ENCODE measurements around the gene HCK.
"Not testable (repeated sequence)": the region's sequence is repeated elsewhere in the genome, so short reads cannot be mapped to it uniquely, and the experiment has no call there.

The HCK gene

DNA sequence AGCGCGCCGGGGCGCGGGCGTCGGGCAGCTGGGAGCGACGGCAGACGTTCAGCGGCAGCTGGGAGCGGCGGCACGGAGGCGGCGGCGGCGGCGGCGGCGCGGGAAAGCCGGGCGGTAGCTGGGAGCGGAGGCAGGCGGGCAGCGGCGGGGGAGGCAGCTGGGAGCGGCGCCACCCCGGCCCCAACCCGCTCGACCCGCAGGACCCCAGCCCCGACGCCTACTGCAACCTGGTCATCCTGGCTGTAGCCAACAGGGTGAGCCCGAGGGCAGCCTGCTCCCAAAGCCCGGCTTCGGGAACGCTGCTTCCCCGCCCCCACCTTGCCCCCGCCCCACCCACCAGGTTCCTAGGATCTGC lies 32.9 kb upstream of the HCK start:
- Mint-ChIP-seq H3K27ac (no peak overlapping the region), H3K4me3 (peak overlapping the region; percentile 72), H3K4me1 (ENCODE audit: low read depth) (peaks cover 23% of the 10 kb centered on the region), H3K36me3 (ENCODE audit: low read depth) (no peaks in the 10 kb centered on the region), H3K9me3 (no peaks in the 10 kb centered on the region), H3K27me3 (peaks cover 79% of the 10 kb centered on the region)

DNA sequence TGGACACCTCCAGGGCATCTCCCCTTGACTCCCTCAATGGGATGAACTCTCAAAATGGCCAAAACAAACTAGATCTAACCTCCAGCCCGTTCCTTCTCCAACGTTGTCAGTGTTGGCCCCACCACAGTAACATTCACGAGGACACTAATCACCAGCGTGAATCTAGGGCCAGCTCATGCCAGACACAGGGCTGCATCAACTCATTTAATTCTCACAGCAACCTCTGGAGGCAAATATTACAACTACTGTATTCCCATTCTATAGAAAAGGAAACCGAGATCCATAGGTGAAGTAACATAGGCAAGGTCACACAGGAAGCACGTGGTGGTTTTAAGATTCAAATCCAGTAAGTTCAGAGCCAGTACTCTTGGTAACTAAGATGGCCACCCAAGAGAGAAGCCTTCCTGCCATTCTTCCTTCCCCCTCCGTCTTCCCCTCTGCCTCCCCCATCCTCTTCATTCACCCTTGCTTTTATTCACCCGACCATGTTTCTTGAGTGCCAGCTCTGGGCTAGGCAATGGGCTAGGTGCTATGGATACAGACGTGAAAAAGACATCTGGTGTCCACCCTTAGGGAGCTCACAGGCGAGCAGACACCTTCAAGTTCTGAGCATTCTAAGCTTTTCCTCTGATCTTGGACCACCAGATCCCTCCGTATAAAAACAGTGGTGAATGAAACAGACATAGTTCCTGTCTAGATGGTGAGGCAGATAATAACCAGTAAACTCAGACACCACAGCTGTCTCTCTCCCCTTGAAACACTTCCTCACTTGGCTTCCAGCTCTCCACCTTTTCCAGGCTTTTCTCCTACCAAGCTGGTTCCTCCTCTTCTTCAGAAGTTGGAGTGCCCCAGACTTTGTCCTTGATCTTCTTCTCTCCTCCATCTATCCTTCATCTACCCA lies 32.2 kb upstream of the HCK start:
- Mint-ChIP-seq H3K36me3 (ENCODE audit: low read depth) (no peaks in the 10 kb centered on the region), H3K27me3 (peaks cover 80% of the 10 kb centered on the region), H3K4me3 (peak overlapping the region; percentile 72), H3K9me3 (no peaks in the 10 kb centered on the region), H3K27ac (no peak overlapping the region), H3K4me1 (ENCODE audit: low read depth) (peaks cover 23% of the 10 kb centered on the region)

DNA sequence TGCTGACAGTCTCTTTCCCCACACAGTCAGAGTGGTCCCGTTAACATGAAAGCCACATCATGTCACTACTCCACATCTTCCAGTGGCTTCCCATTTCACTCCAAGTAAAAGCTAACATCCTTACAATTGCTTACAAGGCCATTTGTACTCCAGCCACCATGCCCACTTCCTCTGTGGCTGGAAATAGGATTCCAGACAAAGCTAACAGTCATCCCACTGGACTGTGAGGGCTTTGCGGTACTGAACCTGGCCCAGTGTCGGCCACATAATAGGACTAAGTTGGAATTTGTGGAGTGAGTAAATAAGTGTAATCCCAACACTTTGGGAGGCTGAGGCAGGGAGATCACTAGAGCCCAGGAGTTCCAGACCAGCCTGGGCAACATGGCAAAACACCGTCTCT lies 31.0 kb upstream of the HCK start:
- peaks cover 23% of the 10 kb centered on the region for H3K4me1 Mint-ChIP-seq (ENCODE audit: low read depth)

DNA sequence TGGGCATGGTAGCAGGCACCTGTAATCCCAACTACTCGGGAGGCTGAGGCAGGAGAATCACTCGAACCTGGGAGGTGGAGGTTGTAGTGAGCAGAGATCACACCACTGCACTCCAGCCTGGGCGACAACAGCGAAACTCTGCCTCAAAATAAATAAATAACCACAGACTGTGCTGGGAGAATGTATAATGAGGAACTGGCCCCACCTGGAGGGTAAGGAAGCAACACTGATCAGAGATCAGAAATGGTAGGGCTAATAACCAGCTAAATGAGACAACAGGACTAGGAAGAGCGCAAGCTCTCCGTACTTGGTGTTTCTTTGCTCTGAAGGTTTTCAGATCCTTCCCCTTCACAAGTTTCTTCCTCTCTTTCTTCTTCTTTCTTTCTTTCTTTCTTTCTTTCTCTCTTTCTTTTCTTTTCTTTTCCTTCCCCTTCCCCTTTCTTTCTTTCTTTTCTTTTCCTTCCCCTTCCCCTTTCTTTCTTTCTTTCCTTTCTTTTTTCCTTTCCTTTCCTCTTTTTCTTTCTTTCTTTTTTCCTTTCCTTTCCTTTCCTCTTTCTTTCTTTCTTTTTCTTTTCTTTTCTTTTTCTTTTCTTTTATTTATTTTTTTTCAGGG lies 27.3 kb upstream of the HCK start:
- Mint-ChIP-seq H3K36me3 (ENCODE audit: low read depth) (no peaks in the 10 kb centered on the region), H3K9me3 (no peaks in the 10 kb centered on the region), H3K27ac (no peak overlapping the region), H3K4me3 (no peak overlapping the region), H3K4me1 (ENCODE audit: low read depth) (peaks cover 7% of the 10 kb centered on the region), H3K27me3 (peaks cover 47% of the 10 kb centered on the region)

More for the DNA sequence above, 31.0 kb upstream of the HCK start:
- Mint-ChIP-seq H3K36me3 (ENCODE audit: low read depth) (no peaks in the 10 kb centered on the region), H3K27ac (no peak overlapping the region), H3K27me3 (peaks cover 73% of the 10 kb centered on the region), H3K9me3 (no peaks in the 10 kb centered on the region), H3K4me3 (no peak overlapping the region)

DNA sequence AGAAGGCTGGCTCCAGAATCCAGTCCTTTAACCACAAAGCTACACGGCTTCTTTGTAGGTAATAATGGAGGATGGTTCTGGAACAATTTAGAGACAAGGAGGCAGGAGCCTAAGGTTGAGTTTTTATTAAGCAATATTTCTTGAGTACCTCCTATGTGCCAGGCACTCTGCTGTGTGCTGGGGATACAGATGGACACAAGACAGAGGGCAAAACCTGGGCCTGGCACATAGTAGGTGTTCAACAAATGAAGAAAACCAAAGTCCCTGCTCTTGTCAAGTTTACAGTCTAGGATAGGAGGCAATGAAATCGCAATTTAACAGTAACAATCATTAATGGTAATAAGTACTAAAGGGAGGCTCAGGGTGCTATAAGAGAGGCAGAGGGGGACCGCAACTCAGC lies 24.4 kb upstream of the HCK start:
- no peak overlapping the region for H3K4me3 Mint-ChIP-seq
- H3K27me3 Mint-ChIP-seq, result peaks cover 18% of the 10 kb centered on the region
- H3K27ac Mint-ChIP-seq, result no peak overlapping the region
- H3K36me3 Mint-ChIP-seq (ENCODE audit: low read depth), result no peaks in the 10 kb centered on the region
- H3K9me3 Mint-ChIP-seq, result no peaks in the 10 kb centered on the region
- no peaks in the 10 kb centered on the region for H3K4me1 Mint-ChIP-seq (ENCODE audit: low read depth)

DNA sequence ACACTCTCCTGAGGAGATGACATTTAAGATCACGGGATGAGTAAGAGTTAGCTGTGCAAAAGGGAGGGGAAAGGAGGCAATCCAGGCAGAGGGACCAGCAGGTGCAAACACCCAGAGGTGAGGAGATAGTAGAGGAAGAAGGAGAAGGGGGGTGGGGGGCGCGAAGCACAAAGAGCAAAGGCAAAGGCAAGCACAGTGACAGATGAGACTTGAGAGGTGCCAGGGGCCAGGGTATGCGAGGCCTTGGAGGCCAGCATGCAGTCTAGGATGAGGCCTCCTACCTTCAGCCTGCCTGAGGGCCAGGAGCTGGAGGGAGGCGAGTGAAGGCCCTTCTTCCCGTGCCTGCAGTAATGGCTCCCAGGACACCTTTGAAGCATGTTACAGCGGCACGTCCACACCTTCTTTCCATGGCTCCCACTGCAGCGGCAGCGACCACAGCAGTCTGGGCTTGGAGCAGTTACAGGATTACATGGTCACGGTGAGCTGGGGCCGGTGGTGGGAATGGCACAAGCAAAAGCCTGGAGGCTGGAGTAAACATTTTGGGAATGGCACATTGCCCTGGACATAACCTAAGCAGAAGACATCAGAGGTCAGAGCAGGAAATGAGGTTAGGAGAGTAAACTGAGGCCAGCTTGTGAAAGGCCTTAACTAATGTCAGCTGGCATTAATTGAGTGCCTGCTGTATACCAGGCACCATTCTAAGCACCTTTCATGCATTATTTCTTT lies 23.2 kb upstream of the HCK start:
- no peaks in the 10 kb centered on the region for H3K36me3 Mint-ChIP-seq (ENCODE audit: low read depth)
- H3K4me3 Mint-ChIP-seq, result no peak overlapping the region
- no peaks in the 10 kb centered on the region for H3K4me1 Mint-ChIP-seq (ENCODE audit: low read depth)
- H3K27me3 Mint-ChIP-seq, result peaks cover 14% of the 10 kb centered on the region
- no peaks in the 10 kb centered on the region for H3K9me3 Mint-ChIP-seq
- H3K27ac Mint-ChIP-seq, result no peak overlapping the region

DNA sequence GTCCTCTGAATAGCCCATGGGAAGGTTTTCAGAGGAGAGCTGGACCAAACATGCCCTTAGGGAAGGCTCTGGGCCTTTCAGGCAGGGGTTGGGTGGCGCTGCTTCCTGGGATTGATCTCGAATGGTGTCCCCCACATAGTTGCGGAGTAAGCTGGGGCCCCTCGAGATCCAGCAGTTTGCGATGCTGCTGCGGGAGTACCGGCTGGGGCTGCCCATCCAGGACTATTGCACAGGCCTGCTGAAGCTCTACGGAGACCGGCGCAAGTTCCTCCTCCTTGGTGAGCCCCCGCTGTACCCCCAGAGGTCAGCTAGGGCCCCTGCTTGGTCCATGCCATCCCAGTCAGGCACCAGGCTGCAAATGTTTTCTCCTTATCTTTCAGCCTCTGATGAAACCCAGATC lies 22.5 kb upstream of the HCK start:
- no peak overlapping the region for H3K4me3 Mint-ChIP-seq
- no peaks in the 10 kb centered on the region for H3K4me1 Mint-ChIP-seq (ENCODE audit: low read depth)
- no peak overlapping the region for H3K27ac Mint-ChIP-seq
- no peaks in the 10 kb centered on the region for H3K9me3 Mint-ChIP-seq
- peaks cover 10% of the 10 kb centered on the region for H3K27me3 Mint-ChIP-seq
- H3K36me3 Mint-ChIP-seq (ENCODE audit: low read depth), result no peaks in the 10 kb centered on the region

DNA sequence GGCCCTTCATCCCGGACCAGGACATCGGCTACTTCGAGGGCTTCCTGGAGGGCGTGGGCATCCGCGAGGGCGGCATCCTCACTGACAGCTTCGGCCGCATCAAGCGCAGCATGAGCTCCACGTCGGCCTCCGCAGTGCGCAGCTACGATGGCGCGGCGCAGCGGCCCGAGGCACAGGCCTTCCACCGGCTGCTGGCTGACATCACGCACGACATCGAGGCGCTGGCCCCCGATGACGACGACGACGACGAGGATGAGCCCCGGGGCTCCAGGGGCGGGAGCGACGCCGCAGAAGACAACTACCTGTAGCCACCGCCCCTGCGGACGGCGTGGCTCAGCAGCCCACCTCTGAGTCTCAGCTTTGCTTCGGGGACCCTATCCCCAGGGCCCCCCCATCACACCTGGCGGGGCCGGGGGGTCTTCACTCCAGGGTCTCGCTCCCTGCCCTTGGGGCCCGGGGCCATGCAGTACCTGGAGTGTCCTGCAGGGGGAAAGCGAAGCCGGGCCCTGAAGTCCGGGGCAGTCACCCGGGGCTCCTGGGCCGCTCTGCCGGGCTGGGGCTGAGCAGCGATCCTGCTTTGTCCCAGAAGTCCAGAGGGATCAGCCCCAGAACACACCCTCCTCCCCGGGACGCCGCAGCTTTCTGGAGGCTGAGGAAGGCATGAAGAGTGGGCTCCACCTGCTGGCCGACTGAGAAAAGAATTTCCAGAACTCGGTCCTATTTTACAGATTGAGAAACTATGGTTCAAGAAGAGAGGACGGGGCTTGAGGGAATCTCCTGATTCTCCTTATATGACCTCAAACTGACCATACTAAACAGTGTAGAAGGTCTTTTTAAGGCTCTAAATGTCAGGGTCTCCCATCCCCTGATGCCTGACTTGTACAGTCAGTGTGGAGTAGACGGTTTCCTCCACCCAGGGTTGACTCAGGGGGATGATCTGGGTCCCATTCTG lies 20.8 kb upstream of the HCK start:
- no peaks in the 10 kb centered on the region for H3K36me3 Mint-ChIP-seq (ENCODE audit: low read depth)

DNA sequence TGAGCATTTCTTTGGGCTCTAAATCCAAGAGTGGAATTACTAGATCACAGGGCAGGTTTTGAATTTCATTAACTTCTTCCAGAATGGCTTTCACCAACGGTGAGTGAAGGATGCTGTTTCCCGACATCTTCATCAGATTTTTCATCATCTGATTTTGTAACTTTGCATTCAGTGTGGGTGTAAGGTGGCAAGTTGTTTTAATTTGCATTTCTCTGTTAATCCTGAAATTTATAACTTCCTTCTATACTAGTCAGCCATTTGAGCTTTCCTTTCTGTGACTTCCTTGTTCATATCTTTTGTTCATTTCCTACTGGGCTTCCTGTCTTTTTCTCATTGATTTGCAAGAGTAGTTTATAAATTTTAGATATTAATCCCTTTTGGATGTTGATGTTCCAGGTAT lies 18.7 kb upstream of the HCK start:
- no peaks in the 10 kb centered on the region for H3K9me3 Mint-ChIP-seq
- H3K27ac Mint-ChIP-seq, result no peak overlapping the region
- peaks cover 12% of the 10 kb centered on the region for H3K27me3 Mint-ChIP-seq
- H3K36me3 Mint-ChIP-seq (ENCODE audit: low read depth), result no peaks in the 10 kb centered on the region
- peaks cover 5% of the 10 kb centered on the region for H3K4me1 Mint-ChIP-seq (ENCODE audit: low read depth)
- H3K4me3 Mint-ChIP-seq, result no peak overlapping the region

More for the DNA sequence above, 20.8 kb upstream of the HCK start:
- Mint-ChIP-seq H3K27ac (no peak overlapping the region), H3K27me3 (peaks cover 12% of the 10 kb centered on the region), H3K9me3 (no peaks in the 10 kb centered on the region), H3K4me1 (ENCODE audit: low read depth) (peaks cover 5% of the 10 kb centered on the region), H3K4me3 (peak overlapping the region; percentile 32)

DNA sequence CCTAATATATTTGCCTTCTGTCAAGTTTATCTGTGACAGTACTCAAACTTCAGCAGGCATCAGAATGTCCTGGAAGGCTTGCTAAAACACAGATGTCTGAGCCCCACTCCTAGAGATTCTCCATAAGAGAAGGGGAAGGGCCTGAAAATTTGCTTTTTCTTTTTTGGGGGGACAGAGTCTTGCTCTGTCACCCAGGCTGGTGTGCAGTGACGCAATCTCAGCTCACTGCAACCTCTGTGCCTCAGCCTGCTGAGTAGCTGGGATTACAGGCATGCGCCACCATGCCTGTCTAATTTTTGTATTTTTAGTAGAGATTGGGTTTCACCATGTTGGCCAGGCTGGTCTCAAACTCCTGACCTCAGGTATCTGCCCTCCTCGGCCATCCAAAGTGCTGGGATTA lies 18.3 kb upstream of the HCK start:
- not testable (repeated sequence) for H3K36me3 Mint-ChIP-seq (ENCODE audit: low read depth); H3K4me3 Mint-ChIP-seq; H3K27ac Mint-ChIP-seq; H3K9me3 Mint-ChIP-seq; H3K4me1 Mint-ChIP-seq (ENCODE audit: low read depth)
- peaks cover 12% of the 10 kb centered on the region for H3K27me3 Mint-ChIP-seq

DNA sequence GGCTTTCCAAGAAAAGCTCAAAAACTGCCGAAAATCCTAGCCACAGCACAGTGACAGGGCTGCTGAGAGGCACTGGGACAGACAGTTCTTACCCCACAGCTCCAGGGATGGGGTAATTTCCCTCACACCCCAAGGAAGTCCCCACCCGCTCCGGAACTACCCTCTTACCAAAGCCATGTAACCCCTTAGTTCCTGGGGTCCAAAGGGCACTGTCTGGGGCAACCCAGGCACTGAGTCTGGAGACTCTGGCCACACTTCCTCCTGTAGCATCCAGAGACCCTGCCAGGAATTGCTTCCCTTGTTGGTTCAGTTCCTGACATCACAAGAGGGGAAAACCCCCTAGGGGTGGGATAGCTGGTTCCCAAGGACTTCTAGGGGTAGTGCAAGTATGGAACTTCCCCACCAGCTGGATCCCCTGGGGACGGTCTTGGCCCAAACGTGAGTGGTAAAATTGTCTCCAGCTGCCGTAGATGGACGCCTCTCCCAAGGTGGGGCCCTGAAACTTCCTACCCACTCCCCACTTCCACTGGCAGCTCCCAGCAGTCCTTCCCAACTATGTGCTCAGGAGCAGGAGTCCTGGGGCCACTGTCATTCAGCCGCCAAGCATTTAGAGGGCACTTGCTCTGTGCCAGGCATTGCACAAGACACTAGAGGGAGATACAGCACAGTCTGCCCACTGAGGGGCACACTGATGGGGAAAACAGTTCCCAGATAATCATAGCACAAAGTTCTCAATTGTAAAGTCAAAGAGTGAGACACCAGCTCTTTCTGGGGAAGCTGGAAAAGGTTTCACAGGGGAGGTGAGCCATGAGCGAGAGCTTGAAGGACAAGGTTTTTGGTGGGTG lies 17.2 kb upstream of the HCK start:
- peaks cover 16% of the 10 kb centered on the region for H3K27me3 Mint-ChIP-seq
- H3K4me1 Mint-ChIP-seq (ENCODE audit: low read depth), result peaks cover 6% of the 10 kb centered on the region

DNA sequence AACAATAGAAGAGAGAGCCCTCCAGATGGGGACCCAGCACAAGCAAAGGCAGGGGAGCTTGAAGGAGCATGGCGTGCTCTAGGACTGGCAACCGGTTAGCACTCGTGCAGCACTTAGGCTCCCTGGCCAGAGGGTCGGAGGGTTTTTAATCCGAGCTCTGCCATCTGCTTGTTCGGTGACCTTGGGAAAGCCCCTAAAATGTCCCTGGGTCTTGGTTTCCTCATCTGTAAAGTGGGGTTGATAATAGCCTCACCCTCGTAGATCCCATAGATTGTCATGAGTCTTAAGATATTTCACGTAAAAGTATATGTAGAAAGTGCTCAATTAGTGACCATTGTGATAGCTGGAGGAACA lies 16.6 kb upstream of the HCK start:
- peaks cover 8% of the 10 kb centered on the region for H3K4me1 Mint-ChIP-seq (ENCODE audit: low read depth)
- H3K4me3 Mint-ChIP-seq, result no peak overlapping the region
- H3K9me3 Mint-ChIP-seq, result no peaks in the 10 kb centered on the region
- H3K27me3 Mint-ChIP-seq, result peaks cover 16% of the 10 kb centered on the region
- no peak overlapping the region for H3K27ac Mint-ChIP-seq
- H3K36me3 Mint-ChIP-seq (ENCODE audit: low read depth), result no peaks in the 10 kb centered on the region

More for the DNA sequence above, 17.2 kb upstream of the HCK start:
- H3K36me3 Mint-ChIP-seq (ENCODE audit: low read depth), result no peaks in the 10 kb centered on the region
- H3K4me3 Mint-ChIP-seq, result no peak overlapping the region
- H3K9me3 Mint-ChIP-seq, result no peaks in the 10 kb centered on the region
- no peak overlapping the region for H3K27ac Mint-ChIP-seq

DNA sequence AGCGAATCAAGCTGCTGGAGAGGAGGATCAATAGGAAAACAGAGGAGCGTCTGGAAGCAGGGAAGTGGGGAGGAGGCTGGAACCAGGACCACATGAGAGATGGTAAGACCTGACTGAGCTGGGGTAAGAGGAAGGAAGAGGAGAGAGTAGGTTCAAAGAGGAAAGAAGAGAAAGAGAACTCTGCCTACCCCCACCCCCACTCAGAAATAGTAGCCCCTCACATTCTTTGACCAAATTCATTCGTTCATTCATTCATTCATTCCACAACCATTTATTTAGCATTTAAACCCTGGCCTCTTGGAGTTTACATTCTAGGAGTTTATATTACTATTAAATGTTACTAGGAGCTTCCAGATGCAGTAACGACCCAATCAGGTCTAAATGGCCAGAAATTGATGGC lies 15.8 kb upstream of the HCK start:
- Mint-ChIP-seq H3K4me3 (no peak overlapping the region), H3K36me3 (ENCODE audit: low read depth) (no peaks in the 10 kb centered on the region), H3K4me1 (ENCODE audit: low read depth) (peaks cover 12% of the 10 kb centered on the region), H3K27ac (no peak overlapping the region), H3K9me3 (no peaks in the 10 kb centered on the region), H3K27me3 (peaks cover 21% of the 10 kb centered on the region)
